ENCODE measurements around the gene LDLRAD4.

LDLRAD4 gene

DNA sequence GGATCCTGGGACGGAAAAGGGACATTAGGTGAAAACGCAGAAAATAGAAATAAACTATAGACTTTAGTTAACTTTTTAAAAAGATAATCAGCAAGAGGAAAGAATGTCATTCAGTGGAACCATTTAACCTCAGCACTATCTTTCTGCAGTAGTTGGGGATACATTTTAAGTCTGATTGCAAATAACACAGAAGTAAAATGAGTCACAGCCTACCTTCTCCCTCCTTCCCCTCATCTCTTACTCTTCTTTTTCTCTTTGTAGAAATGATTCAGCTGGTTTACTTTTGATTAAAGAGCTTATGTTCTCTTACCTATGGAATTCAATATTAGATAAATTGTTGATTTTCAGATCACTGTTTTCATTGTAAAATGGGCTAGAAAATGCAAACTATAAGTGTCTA, 336.6 kb downstream of the LDLRAD4 start:
- in situ Hi-C loops (cut with HindIII; ENCODE audit: low sequenced_read_pairs) = no loop called here
- TF ChIP-seq, protein P1, sequence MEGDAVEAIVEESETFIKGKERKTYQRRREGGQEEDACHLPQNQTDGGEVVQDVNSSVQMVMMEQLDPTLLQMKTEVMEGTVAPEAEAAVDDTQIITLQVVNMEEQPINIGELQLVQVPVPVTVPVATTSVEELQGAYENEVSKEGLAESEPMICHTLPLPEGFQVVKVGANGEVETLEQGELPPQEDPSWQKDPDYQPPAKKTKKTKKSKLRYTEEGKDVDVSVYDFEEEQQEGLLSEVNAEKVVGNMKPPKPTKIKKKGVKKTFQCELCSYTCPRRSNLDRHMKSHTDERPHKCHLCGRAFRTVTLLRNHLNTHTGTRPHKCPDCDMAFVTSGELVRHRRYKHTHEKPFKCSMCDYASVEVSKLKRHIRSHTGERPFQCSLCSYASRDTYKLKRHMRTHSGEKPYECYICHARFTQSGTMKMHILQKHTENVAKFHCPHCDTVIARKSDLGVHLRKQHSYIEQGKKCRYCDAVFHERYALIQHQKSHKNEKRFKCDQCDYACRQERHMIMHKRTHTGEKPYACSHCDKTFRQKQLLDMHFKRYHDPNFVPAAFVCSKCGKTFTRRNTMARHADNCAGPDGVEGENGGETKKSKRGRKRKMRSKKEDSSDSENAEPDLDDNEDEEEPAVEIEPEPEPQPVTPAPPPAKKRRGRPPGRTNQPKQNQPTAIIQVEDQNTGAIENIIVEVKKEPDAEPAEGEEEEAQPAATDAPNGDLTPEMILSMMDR (IDR thresholded peaks at IDR 0.05; ENCODE audit: low read depth, low read length, missing control alignments) = no peak
- no peak overlapping the region for H3K4me3 ChIP-seq (ENCODE audit: low read depth, low read length)
- no peak for DNase-seq (ENCODE audit: low read depth)

DNA sequence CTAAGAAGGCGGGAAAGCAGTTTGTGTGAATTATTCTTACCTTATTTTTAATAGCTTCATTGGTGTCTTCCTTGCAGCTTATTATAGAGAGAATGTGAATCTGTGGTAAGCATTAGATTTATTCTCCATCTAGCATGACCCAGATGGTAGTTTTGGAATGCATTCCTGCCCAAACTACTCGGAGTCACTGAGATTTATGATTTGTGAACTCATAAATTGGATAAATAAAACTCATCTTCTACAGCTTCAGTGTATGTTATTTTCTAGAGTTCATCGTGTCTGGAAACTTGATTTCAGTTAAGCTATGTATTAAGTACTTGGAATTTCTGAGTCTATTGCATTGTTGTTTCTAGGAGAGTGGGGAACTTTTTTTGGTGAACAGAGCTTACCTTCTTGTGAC, 337.3 kb downstream of the LDLRAD4 start:
- in situ Hi-C loops (cut with HindIII; ENCODE audit: low sequenced_read_pairs) = no loop called here
- TF ChIP-seq, protein P1 (IDR thresholded peaks at IDR 0.05; ENCODE audit: low read depth, low read length, missing control alignments) = no peak
- H3K4me3 ChIP-seq (ENCODE audit: low read depth, low read length) = no peak overlapping the region
- no peak for DNase-seq (ENCODE audit: low read depth)

GRCh38 chr18:13556502-13556901, 337.9 kb downstream of the LDLRAD4 start:
- no peak overlapping the region for H3K4me3 ChIP-seq (ENCODE audit: low read depth, low read length)
- no peak for DNase-seq (ENCODE audit: low read depth)
- in situ Hi-C loops (cut with HindIII; ENCODE audit: low sequenced_read_pairs) = no loop called here
- TF ChIP-seq, protein P1 (IDR thresholded peaks at IDR 0.05; ENCODE audit: low read depth, low read length, missing control alignments) = no peak

DNA sequence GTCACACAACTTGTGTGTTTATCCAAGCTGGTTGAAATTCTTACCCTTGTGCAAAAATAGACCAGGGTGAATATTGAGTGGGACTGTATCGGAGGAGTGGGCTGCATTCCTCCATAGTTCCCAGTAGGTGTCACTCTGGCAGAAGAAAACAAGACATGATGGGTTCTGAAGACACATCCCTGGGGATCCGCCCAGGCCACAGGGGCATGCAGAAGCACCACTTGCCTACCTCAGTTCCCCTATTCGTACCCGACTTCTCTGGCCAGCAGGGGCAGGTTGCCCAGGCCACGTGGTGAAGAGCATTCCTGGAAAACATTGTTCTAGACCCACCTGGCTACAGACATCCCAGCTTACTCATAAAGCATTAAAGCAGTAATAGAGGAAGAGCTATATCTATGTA, 339.6 kb downstream of the LDLRAD4 start:
- in situ Hi-C loops (cut with HindIII; ENCODE audit: low sequenced_read_pairs) = no loop called here
- TF ChIP-seq, protein P1 (IDR thresholded peaks at IDR 0.05; ENCODE audit: low read depth, low read length, missing control alignments) = peak; percentile 68
- no peak overlapping the region for H3K4me3 ChIP-seq (ENCODE audit: low read depth, low read length)
- no peak for DNase-seq (ENCODE audit: low read depth)

DNA sequence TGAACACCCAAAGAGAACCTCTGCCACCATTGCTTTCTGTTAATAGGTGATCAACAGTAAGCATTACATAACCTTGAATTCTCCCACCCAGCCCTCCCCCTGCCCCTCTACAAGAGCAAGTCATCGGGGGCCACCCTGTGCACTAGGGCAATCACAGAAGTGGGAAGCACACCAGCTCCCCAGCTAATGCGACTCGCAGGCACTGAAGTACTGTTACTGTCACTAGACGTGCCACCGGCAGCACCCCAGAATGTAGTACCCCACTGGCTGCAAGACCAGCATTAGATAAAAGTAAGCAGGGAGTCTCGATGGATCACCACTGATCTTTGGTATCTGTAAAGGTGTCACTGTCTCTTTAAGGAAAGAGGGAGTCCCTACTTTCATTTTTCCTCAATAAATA, 340.2 kb downstream of the LDLRAD4 start:
- no peak for DNase-seq (ENCODE audit: low read depth)
- H3K4me3 ChIP-seq (ENCODE audit: low read depth, low read length) = no peak overlapping the region
- in situ Hi-C loops (cut with HindIII; ENCODE audit: low sequenced_read_pairs) = no loop called here
- TF ChIP-seq, protein P1 (IDR thresholded peaks at IDR 0.05; ENCODE audit: low read depth, low read length, missing control alignments) = no peak

DNA sequence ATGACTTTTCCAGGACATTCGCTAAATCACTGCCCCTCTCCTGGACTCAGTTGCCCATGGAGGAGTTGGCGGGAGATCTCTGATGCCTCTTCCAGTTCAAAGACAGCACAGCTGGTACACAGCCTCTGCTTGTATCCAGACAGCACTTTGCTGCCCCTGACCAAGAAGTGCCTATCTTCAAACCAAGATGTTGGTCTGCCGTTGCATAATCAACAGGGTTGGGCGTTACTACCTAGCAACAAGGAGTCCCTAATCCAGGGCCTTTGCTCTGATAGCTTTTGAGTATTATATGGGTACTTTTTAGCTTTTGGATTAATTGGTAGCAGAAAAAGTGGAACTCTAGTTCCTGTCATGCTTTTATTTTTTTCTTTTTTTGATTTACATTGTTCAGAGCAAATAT, 341.2 kb downstream of the LDLRAD4 start:
- no peak for DNase-seq (ENCODE audit: low read depth)
- TF ChIP-seq, protein P1 (IDR thresholded peaks at IDR 0.05; ENCODE audit: low read depth, low read length, missing control alignments) = no peak
- H3K4me3 ChIP-seq (ENCODE audit: low read depth, low read length) = no peak overlapping the region
- in situ Hi-C loops (cut with HindIII; ENCODE audit: low sequenced_read_pairs) = no loop called here

DNA sequence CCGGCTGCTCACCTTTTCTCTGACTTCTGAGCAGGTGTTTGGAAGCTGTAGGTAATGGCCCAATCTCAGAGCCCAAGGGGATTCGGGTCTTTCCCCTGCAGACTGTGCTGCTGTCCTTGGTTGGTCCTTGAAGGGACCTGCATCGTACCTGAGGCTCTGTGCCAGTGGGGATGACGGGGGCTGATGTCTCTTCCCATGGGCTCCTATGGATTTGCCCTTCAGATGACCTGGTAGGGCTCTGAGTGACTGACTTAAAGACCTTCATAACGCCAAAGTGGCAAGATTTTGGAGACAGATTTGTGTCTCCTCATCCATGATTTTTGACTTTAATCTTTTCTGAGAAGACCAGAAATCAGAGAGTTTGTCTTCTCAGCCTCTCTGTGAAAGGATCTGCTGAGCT, 341.7 kb downstream of the LDLRAD4 start:
- DNase-seq (ENCODE audit: low read depth) = no peak
- in situ Hi-C loops (cut with HindIII; ENCODE audit: low sequenced_read_pairs) = no loop called here
- H3K4me3 ChIP-seq (ENCODE audit: low read depth, low read length) = no peak overlapping the region
- TF ChIP-seq, protein P1 (IDR thresholded peaks at IDR 0.05; ENCODE audit: low read depth, low read length, missing control alignments) = no peak

Measured in astrocyte of the cerebellum (primary cell).